ENCODE measurements around the gene LTBP3.

- no peak for TF ChIP-seq HMG20B (CRISPR knock-in tag; IDR thresholded peaks at IDR 0.05)
- no peak for TF ChIP-seq RB1 (IDR thresholded peaks at IDR 0.05; ENCODE audit: low read depth)
- TF ChIP-seq ZKSCAN3 (CRISPR knock-in tag; IDR thresholded peaks at IDR 0.05): no peak
- no peak for TF ChIP-seq ATF3 (IDR thresholded peaks at IDR 0.05)
- TF ChIP-seq ATF3 (CRISPR knock-in tag; conservative IDR thresholded peaks at IDR 0.05): no peak
- no peak for TF ChIP-seq DPF2 (IDR thresholded peaks at IDR 0.05)
- TF ChIP-seq UBTF (IDR thresholded peaks at IDR 0.05; ENCODE audit: borderline replicate concordance in 1 of 2, low read depth in 2 of 2, low read length in 2 of 2): no peak
- no peak for TF ChIP-seq SRF (CRISPR knock-in tag; IDR thresholded peaks at IDR 0.05)
- TF ChIP-seq CUX1 (CRISPR knock-in tag; IDR thresholded peaks at IDR 0.05): no peak
- no peak for TF ChIP-seq HDAC6 (IDR thresholded peaks at IDR 0.05; ENCODE audit: low read depth, low read length)
- TF ChIP-seq CTCF (IDR thresholded peaks at IDR 0.05 in 2 of 3, conservative IDR thresholded peaks at IDR 0.05 in 1 of 3; ENCODE audit: insufficient read depth in 2 of 3, low read depth in 1 of 3, low read length in 3 of 3): no peak
These were observed 19.6 kb upstream of the LTBP3 start for GRCh38 chr11:65577756-65578109.
